Endothelial cell of umbilical vein (primary cell): ENCODE measurements around the gene ATXN10. TPM values are rescaled to one million over a fixed set of nuclear protein-coding genes. Genes with fewer than 3 reads are reported as not detected.

Experiments
- BruUV-seq: library from RNA; stranded (reverse); fragments of 400-500 nt; replicated peaks from 2 replicates; lab custom pipeline; 2021; lab: Mats Ljungman, UMichigan
- CTCF ChIA-PET: fragments of 300-600, 350-600 bp; sonication (Branson Sonifier 250); formaldehyde crosslinking; loops from one replicate; lab custom pipeline; 2021; ENCODE audit warnings: antibody characterized with exemption, inconsistent platforms; lab: Charles Lee
- POLR2A ChIA-PET: fragments of 300-600, 350-600 bp; sonication (Branson Sonifier 250); formaldehyde crosslinking; loops from one replicate; lab custom pipeline; 2021; ENCODE audit warnings: antibody characterized with exemption, inconsistent platforms; lab: Charles Lee
- DNase-seq: peaks from one replicate; pipeline ENCODE4 v3.0.0-alpha.2; 2011; ENCODE audit warnings: low read depth, low spot score
- FAIRE-seq: peaks from 2 replicates; lab custom pipeline; 2011; peaks lifted over from hg19 to GRCh38; lab: Jason Lieb, UNC
- H2AFZ ChIP-seq: 2 replicates; pipeline ENCODE4 v1.6.0; 2012; ENCODE audit warnings: low read depth, low read length, control low read depth, inconsistent platforms
- H3K27ac ChIP-seq: 2 replicates; pipeline ENCODE4 v1.5.1; 2011; ENCODE audit warnings: low read depth, mild to moderate bottlenecking, control low read depth, low read length, moderate library complexity; ENCODE audit not compliant: insufficient read depth
- H3K27me3 ChIP-seq, 2 experiments: 2 replicates each; pipeline versions ENCODE4 v1.6.0 to v1.6.1; 2011; ENCODE audit warnings: low read length in 2 of 2, mixed read lengths in 1 of 2; ENCODE audit not compliant: control insufficient read depth in 2 of 2, insufficient read depth in 2 of 2
- H3K36me3 ChIP-seq, 2 experiments: 2 replicates in 1 of 2; 3 replicates in 1 of 2; pipeline ENCODE4 v1.5.1; 2011; ENCODE audit warnings: low read length in 2 of 2, mild to moderate bottlenecking in 1 of 2, moderate library complexity in 1 of 2; ENCODE audit not compliant: control insufficient read depth in 2 of 2, insufficient read depth in 2 of 2; ENCODE audit errors: extremely low read depth in 1 of 2
- H3K4me1 ChIP-seq: 3 replicates; pipeline ENCODE4 v1.5.1; 2011; ENCODE audit warnings: mild to moderate bottlenecking, low read length; ENCODE audit not compliant: control insufficient read depth, insufficient read depth; ENCODE audit errors: extremely low read depth
- H3K4me2 ChIP-seq: 2 replicates; pipeline ENCODE4 v1.6.1; 2011; ENCODE audit warnings: low read length, control low read depth, mixed read lengths; ENCODE audit not compliant: insufficient read depth
- H3K4me3 ChIP-seq, 3 experiments: fragments of 200-600 bp in 1 of 3; sonication (generic), shearing (Covaris generic) in 1 of 3; replicated peaks in 1 of 3; 2 replicates each; pipeline ENCODE4 v1.5.1; 2011 to 2016; ENCODE audit warnings: control low read depth in 3 of 3, low read length in 3 of 3, mild to moderate bottlenecking in 2 of 3, inconsistent platforms in 1 of 3, low read depth in 1 of 3, moderate library complexity in 1 of 3; ENCODE audit not compliant: insufficient read depth in 1 of 3
- H3K79me2 ChIP-seq: 2 replicates; pipeline ENCODE4 v1.6.0; 2012; ENCODE audit warnings: low read length, inconsistent platforms; ENCODE audit not compliant: control insufficient read depth, insufficient read depth
- H3K9ac ChIP-seq: replicated peaks from 2 replicates; pipeline ENCODE3; 2011; ENCODE audit warnings: low read length, control low read depth; ENCODE audit not compliant: insufficient read depth; ENCODE audit errors: extremely low read depth
- H3K9me1 ChIP-seq: replicated peaks from 3 replicates; pipeline ENCODE4 v1.6.0; 2011; ENCODE audit warnings: mild to moderate bottlenecking, low read length; ENCODE audit not compliant: control insufficient read depth, insufficient read depth; ENCODE audit errors: extremely low read depth
- H3K9me3 ChIP-seq: replicated peaks from 2 replicates; pipeline ENCODE4 v1.5.1; 2012; ENCODE audit warnings: low read length, inconsistent platforms; ENCODE audit not compliant: control insufficient read depth, insufficient read depth
- H4K20me1 ChIP-seq: replicated peaks from 2 replicates; pipeline ENCODE3; 2011; ENCODE audit warnings: mild to moderate bottlenecking, low read length; ENCODE audit not compliant: control insufficient read depth, insufficient read depth; ENCODE audit errors: extremely low read depth
- EZH2 ChIP-seq: IDR thresholded peaks from 2 replicates; pipeline ENCODE4 v1.6.1; 2012; ENCODE audit warnings: borderline replicate concordance, low read depth, mild to moderate bottlenecking, moderate library complexity, low read length, inconsistent platforms; ENCODE audit not compliant: severe bottlenecking
- FOS ChIP-seq: IDR thresholded peaks from 2 replicates; pipeline ENCODE4 v1.6.1; 2011; ENCODE audit warnings: mild to moderate bottlenecking, low read length, moderate library complexity, borderline replicate concordance; ENCODE audit not compliant: insufficient read depth
- GATA2 ChIP-seq: IDR thresholded peaks from 2 replicates; pipeline ENCODE4 v1.7.0; 2011; ENCODE audit warnings: low read depth, mild to moderate bottlenecking, moderate library complexity, mixed read lengths, low read length; ENCODE audit not compliant: insufficient read length, insufficient read depth
- JUN ChIP-seq: IDR thresholded peaks from 2 replicates; pipeline ENCODE4 v1.6.1; 2011; ENCODE audit warnings: borderline replicate concordance, low read depth; ENCODE audit not compliant: insufficient read length, insufficient read depth
- MYC ChIP-seq: IDR thresholded peaks from one replicate; pipeline ENCODE4 v1.6.1; 2011; ENCODE audit warnings: mild to moderate bottlenecking, low read depth, low read length
- POLR2A ChIP-seq: IDR thresholded peaks from 2 replicates; pipeline ENCODE4 v1.6.1; 2012; ENCODE audit warnings: low read depth, mild to moderate bottlenecking, control low read depth, low read length
- POLR2AphosphoS5 ChIP-seq: IDR thresholded peaks from 2 replicates; pipeline ENCODE4 v1.6.1; 2012; ENCODE audit warnings: low read depth, mild to moderate bottlenecking, control low read depth, low read length, moderate library complexity; ENCODE audit not compliant: insufficient read depth
- dilution Hi-C: fragments of 300-500 bp; cut with MboI; formaldehyde crosslinking; loops from one replicate; pipeline ENCODE4 v1.15.0; 2019; ENCODE audit warnings: low sequenced_read_pairs; ENCODE audit not compliant: extremely low pct_ligation_motif_present
- intact Hi-C: fragments of 100-400 bp; cut with micrococcal nuclease; formaldehyde crosslinking; loops from one replicate; pipeline ENCODE4 v1.10.0; 2022
- polyA plus RNA-seq, 4 experiments: library from polyadenylated mRNA; depleted of rRNA in 3 of 4; stranded (reverse) in 3 of 4; unstranded in 1 of 4; fragments of >200 nt; gene quantifications; 2 replicates each; pipeline versions ENCODE4 v1.2.1 to v1.2.3, GENCODE V29; 2011 to 2012; ENCODE audit warnings: missing spikeins in 1 of 4
- total RNA-seq: library from RNA; stranded (reverse); gene quantifications from 2 replicates; pipeline ENCODE4 v1.2.3, GENCODE V29; 2021
- TF ChIP-seq, protein P1 (sequence below), 2 donors: IDR thresholded peaks; 1 replicate in 1 of 2; 2 replicates in 1 of 2; pipeline ENCODE4 v1.5.1; 2011; ENCODE audit warnings: low read length in 2 of 2, mild to moderate bottlenecking in 2 of 2, moderate library complexity in 2 of 2, control low read depth in 1 of 2, inconsistent platforms in 1 of 2, low read depth in 1 of 2; ENCODE audit not compliant: insufficient read depth in 1 of 2; ENCODE audit errors: extremely low read depth in 1 of 2
- TF ChIP-seq, protein P2 (sequence below): IDR thresholded peaks from 2 replicates; pipeline ENCODE4 v1.6.1; 2011; ENCODE audit not compliant: insufficient read depth, insufficient read length

ATXN10 gene
- total and polyA plus RNA-seq, 2 donors (not counting 3 experiments of a cell fraction or from before 2014, with no cell fraction given), result 73.2 to 91.9 TPM

DNA sequence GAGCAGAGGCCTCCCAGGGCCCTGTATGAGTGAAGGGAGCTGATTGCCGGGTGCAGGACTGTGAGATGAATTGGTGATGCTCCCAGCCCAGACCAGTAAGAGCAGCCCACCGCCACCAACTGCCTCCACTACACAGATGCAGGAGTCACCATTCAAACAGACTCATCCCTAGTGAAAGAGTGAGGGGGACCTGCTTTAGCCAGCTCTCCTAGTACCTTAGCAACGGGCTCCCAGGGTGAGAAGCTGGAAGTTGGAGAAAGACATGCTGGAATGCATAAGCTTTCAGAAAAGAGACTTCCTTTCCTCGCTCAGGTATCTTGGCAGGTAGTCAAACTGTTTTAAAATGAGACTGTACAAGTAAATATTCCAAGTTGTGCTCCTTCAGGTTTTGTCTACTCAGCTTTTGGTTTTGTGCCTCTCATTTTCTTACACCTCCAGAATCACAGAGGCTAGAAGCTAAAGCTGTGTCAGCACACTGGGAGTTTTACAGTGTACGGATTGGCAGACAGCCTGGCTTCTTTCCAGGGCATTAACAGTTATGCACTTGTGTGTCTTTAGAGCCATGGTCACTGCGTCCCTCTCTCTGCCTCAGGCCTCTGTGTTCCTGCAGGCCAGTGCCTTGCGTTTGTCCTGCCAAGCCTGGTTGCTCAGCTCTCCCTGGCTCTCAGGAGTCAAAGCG, 146.2 kb downstream of the ATXN10 start:
- FAIRE-seq, result no peak
- CTCF ChIA-PET, result interaction anchor here (1.6 to 1.7 kb wide), 2 partner anchors 11 to 46 kb away, joined by 3 to 6 read pairs; no protein-coding TSS in a partner anchor
- no peak overlapping the region for H3K4me3 ChIP-seq
- H3K27ac ChIP-seq, result no peak overlapping the region
- no TSS peak for BruUV-seq
- no peak for DNase-seq
- peaks cover under 1% of the 10 kb centered on the region for H3K4me1 ChIP-seq
- intact Hi-C loops, result no loop called here
- dilution Hi-C loops, result no loop called here
- H3K9me1 ChIP-seq, result no peaks in the 10 kb centered on the region
- no peaks in the 10 kb centered on the region for H4K20me1 ChIP-seq
- POLR2A ChIA-PET, result no interaction called here
- H3K9ac ChIP-seq, result no peak overlapping the region
- H3K9me3 ChIP-seq, result no peaks in the 10 kb centered on the region
- H2AFZ ChIP-seq, result no peak overlapping the region
- H3K79me2 ChIP-seq, result no peaks in the 10 kb centered on the region
- no peaks in the 10 kb centered on the region for H3K27me3 ChIP-seq
- no peak overlapping the region for H3K4me2 ChIP-seq
- peaks cover 0 to 5% of the 10 kb centered on the region in 2 experiments for H3K36me3 ChIP-seq
- TF ChIP-seq POLR2A (no peak), GATA2 (no peak), JUN (no peak)

DNA sequence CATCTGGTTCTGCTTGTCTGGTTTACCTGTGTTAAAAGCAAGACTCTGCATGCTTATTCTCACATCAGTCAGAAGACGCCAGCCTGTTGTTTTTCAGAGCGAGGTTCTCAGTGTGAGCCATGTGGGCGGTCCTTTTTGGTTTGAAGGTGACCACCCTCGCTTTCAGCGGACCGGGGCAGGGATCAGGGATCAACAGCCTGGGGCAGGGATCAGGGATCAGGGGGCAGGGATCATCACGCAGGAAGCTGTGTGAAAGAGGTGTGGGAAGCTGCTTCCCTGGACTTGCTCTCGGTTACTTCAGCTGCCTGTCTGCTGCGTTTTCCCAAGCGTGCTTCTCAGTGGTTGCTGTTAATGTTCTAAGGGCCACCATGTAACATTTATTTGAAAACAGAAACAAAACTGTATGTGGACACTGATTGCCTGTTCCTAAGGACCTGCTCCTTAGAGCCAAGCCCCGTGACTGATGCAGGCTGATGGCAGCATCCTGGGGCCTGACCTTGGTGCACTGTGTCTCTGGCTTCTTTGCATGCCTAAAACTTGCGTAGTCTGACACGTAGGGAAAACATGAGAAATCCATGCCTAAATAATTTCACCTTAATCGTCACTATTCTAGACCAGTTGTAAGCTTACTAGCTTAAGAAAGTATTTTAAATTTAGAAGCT, 146.9 kb downstream of the ATXN10 start:
- no peaks in the 10 kb centered on the region for H3K9me3 ChIP-seq
- H3K27ac ChIP-seq, result no peak overlapping the region
- intact Hi-C loops (no loop called here), dilution Hi-C loops (no loop called here)
- BruUV-seq, result no TSS peak
- no peak overlapping the region for H3K9ac ChIP-seq
- DNase-seq (no peak), FAIRE-seq (no peak)
- POLR2A ChIA-PET, result no interaction called here
- TF ChIP-seq, protein P1, sequence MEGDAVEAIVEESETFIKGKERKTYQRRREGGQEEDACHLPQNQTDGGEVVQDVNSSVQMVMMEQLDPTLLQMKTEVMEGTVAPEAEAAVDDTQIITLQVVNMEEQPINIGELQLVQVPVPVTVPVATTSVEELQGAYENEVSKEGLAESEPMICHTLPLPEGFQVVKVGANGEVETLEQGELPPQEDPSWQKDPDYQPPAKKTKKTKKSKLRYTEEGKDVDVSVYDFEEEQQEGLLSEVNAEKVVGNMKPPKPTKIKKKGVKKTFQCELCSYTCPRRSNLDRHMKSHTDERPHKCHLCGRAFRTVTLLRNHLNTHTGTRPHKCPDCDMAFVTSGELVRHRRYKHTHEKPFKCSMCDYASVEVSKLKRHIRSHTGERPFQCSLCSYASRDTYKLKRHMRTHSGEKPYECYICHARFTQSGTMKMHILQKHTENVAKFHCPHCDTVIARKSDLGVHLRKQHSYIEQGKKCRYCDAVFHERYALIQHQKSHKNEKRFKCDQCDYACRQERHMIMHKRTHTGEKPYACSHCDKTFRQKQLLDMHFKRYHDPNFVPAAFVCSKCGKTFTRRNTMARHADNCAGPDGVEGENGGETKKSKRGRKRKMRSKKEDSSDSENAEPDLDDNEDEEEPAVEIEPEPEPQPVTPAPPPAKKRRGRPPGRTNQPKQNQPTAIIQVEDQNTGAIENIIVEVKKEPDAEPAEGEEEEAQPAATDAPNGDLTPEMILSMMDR (IDR thresholded peaks at IDR 0.05; ENCODE audit: extremely low read depth in 1 of 2, insufficient read depth in 1 of 2, low read depth in 1 of 2, low read length in 2 of 2), result no peak
- TF ChIP-seq JUN (no peak), MYC (no peak), EZH2 (no peak), POLR2A (no peak), POLR2AphosphoS5 (no peak), GATA2 (no peak), FOS (no peak)
- TF ChIP-seq, protein P2, sequence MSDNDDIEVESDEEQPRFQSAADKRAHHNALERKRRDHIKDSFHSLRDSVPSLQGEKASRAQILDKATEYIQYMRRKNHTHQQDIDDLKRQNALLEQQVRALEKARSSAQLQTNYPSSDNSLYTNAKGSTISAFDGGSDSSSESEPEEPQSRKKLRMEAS, result no peak
- H3K9me1 ChIP-seq, result no peaks in the 10 kb centered on the region
- H2AFZ ChIP-seq, result no peak overlapping the region
- H3K36me3 ChIP-seq, result peaks cover 0 to 5% of the 10 kb centered on the region in 2 experiments
- no peaks in the 10 kb centered on the region for H3K27me3 ChIP-seq
- no peaks in the 10 kb centered on the region for H4K20me1 ChIP-seq
- H3K79me2 ChIP-seq, result no peaks in the 10 kb centered on the region
- H3K4me1 ChIP-seq, result peaks cover 4% of the 10 kb centered on the region
- H3K4me3 ChIP-seq, result no peak overlapping the region
- no peak overlapping the region for H3K4me2 ChIP-seq
- CTCF ChIA-PET, result interaction anchor here (1.9 kb wide), 1 partner anchor 45 kb away, joined by 6 read pairs; no protein-coding TSS in a partner anchor
